Measurements from ENCODE around the gene IGSF3. TPM values are rescaled to one million over a fixed set of nuclear protein-coding genes. Genes with fewer than 3 reads are reported as not detected.

IGSF3 gene
- total RNA-seq, 1 donor from 2014 or later = 29.4 TPM

DNA sequence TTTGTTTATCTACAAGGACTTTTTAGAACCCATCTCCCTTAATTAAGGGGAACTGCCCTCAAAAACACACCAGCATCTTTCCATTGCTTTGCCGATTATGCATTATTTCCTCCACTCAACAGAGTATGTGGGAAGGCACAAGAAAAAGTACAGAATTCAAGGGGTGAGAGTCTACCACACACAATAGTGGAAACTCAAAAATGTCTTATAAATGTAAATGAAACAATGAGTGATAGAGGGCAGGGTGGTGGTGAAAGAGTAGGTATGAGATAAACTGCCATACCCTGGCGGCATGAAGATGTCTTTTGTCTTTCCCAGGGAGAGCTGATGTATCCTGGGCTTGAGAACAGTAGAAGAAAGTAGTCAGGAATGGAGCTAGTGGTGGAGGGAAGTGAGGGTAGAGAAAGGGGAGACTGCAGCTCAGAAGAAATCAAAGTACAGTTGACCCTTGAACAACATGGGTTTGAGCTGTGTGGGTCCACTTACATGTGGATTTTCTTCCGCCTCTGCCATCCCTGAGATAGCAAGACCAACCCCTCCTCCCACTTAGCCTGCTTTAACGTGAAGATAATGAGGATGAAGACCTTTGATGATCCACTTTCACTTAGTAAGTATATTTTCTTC, 121.1 kb downstream of the IGSF3 start:
- Mint-ChIP-seq H3K9me3 (ENCODE audit: unreplicated experiment) (no peaks in the 10 kb centered on the region), H3K4me1 (ENCODE audit: unreplicated experiment) (no peaks in the 10 kb centered on the region), H3K36me3 (ENCODE audit: low read depth, unreplicated experiment) (peaks cover 14% of the 10 kb centered on the region), H3K27ac (ENCODE audit: unreplicated experiment) (no peak overlapping the region), H3K27me3 (ENCODE audit: unreplicated experiment) (peaks cover 2% of the 10 kb centered on the region), H3K4me3 (ENCODE audit: unreplicated experiment) (no peak overlapping the region)
- DNase-seq (ENCODE audit: low spot score) = no peak
- TF ChIP-seq, protein P1, sequence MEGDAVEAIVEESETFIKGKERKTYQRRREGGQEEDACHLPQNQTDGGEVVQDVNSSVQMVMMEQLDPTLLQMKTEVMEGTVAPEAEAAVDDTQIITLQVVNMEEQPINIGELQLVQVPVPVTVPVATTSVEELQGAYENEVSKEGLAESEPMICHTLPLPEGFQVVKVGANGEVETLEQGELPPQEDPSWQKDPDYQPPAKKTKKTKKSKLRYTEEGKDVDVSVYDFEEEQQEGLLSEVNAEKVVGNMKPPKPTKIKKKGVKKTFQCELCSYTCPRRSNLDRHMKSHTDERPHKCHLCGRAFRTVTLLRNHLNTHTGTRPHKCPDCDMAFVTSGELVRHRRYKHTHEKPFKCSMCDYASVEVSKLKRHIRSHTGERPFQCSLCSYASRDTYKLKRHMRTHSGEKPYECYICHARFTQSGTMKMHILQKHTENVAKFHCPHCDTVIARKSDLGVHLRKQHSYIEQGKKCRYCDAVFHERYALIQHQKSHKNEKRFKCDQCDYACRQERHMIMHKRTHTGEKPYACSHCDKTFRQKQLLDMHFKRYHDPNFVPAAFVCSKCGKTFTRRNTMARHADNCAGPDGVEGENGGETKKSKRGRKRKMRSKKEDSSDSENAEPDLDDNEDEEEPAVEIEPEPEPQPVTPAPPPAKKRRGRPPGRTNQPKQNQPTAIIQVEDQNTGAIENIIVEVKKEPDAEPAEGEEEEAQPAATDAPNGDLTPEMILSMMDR (IDR thresholded peaks at IDR 0.05; ENCODE audit: unreplicated experiment) = no peak

DNA sequence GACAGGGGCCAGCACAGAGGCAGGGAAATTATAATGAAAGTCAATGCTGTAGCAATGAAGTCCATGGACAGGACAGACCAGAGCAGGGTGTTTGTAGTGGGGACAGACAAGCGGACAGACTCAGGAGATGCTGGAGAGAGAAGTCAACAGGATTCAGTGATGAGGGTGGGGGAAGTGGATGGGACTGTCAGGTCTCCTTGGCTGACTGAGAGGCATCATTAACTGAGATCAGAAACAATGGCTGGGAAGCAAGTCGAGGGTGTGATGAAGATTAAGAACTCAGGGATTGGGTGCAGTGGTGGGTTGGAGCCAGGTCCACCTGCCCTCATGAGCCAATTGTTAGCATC, 122.2 kb downstream of the IGSF3 start:
- H3K27me3 Mint-ChIP-seq (ENCODE audit: unreplicated experiment) = peaks cover 2% of the 10 kb centered on the region
- H3K36me3 Mint-ChIP-seq (ENCODE audit: low read depth, unreplicated experiment) = peaks cover 16% of the 10 kb centered on the region
- peaks cover 2% of the 10 kb centered on the region for H3K4me1 Mint-ChIP-seq (ENCODE audit: unreplicated experiment)
- TF ChIP-seq, protein P1 (IDR thresholded peaks at IDR 0.05; ENCODE audit: unreplicated experiment) = no peak
- H3K4me3 Mint-ChIP-seq (ENCODE audit: unreplicated experiment) = no peak overlapping the region
- no peak for DNase-seq (ENCODE audit: low spot score)
- H3K27ac Mint-ChIP-seq (ENCODE audit: unreplicated experiment) = no peak overlapping the region
- H3K9me3 Mint-ChIP-seq (ENCODE audit: unreplicated experiment) = no peaks in the 10 kb centered on the region

DNA sequence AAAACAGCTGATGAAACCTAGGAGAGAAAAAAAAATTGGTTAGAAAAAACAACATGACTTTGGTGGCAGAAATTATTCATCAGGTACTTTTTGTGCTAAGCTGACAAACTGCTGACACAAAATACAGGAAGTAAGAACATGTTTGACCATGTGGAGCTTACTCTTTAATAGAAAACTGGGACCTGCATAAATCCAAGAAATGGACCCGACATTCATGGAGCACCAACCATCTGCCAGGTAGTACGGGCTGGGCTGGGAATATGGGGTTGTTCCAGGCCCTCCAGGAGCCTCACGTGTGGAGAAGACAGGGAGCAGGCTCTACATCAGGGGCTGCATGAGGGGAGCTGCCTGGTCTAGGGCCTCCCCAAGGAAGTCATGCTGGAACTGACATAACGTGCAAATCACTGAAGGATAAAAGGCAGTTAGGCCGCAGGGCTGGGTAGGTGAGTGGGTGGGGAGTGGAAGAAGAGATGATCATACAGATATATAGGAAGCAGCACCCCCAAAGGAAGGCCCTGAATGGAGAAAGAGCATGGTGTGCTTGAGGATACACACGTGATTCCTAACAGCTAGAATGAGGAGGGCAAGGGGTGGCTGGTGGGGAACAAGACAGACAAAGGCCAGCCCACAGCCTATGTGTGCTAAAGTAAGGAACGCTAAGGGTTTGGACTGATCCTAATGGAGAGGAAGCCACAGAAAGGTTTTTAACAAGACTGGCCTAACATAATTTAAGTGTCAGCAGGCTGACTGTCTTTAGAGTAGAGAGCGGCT, 122.8 kb downstream of the IGSF3 start:
- TF ChIP-seq, protein P1 (IDR thresholded peaks at IDR 0.05; ENCODE audit: unreplicated experiment) = no peak

DNA sequence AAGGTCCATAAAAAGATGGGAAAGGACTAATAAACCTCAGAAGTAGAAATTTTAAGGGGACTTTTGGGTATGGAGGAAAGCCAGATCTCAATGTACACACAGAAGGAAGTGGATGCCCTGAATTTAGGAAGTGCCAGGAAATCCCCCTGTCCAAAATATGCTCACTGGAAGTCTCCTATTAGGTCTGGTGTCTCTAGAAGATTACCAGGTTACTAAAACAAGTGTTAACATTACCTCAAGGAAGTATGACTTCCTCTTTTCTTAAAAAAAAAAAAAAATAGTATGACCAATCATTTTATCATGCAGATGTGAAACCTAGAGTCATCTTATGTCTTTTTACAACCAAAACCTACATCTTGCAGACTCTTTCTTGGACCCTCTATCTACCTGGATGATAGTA, 127.4 kb downstream of the IGSF3 start:
- TF ChIP-seq, protein P1 (IDR thresholded peaks at IDR 0.05; ENCODE audit: unreplicated experiment) = no peak
- no peak for DNase-seq (ENCODE audit: low spot score)
- Mint-ChIP-seq H3K36me3 (ENCODE audit: low read depth, unreplicated experiment) (peaks cover 27% of the 10 kb centered on the region), H3K4me1 (ENCODE audit: unreplicated experiment) (peaks cover 5% of the 10 kb centered on the region), H3K9me3 (ENCODE audit: unreplicated experiment) (no peaks in the 10 kb centered on the region), H3K4me3 (ENCODE audit: unreplicated experiment) (no peak overlapping the region), H3K27me3 (ENCODE audit: unreplicated experiment) (peaks cover 2% of the 10 kb centered on the region), H3K27ac (ENCODE audit: unreplicated experiment) (no peak overlapping the region)

More for the DNA sequence above, 122.8 kb downstream of the IGSF3 start:
- peaks cover 5% of the 10 kb centered on the region for H3K4me1 Mint-ChIP-seq (ENCODE audit: unreplicated experiment)
- H3K9me3 Mint-ChIP-seq (ENCODE audit: unreplicated experiment) = no peaks in the 10 kb centered on the region
- peaks cover 16% of the 10 kb centered on the region for H3K36me3 Mint-ChIP-seq (ENCODE audit: low read depth, unreplicated experiment)
- peaks cover 2% of the 10 kb centered on the region for H3K27me3 Mint-ChIP-seq (ENCODE audit: unreplicated experiment)
- H3K27ac Mint-ChIP-seq (ENCODE audit: unreplicated experiment) = no peak overlapping the region
- no peak overlapping the region for H3K4me3 Mint-ChIP-seq (ENCODE audit: unreplicated experiment)
- no peak for DNase-seq (ENCODE audit: low spot score)

DNA sequence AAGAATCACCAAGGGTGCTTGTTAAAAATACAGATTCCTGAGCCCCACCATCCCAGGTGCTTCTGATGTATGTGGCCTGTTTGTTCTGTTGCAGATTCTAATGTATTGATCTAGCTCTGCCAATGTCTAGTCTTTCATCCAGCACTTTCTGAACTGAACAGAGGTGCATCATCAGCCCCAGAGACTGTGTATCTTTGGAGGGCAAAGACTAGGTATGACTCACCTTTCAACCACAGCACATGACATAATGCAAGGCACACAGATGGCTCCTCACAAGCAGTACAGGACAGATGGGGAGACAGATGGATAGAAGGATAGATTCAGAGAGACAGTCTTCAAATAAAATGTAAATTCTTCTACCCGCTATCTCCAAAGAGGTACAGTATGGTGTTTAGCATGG, 129.0 kb downstream of the IGSF3 start:
- no peak for DNase-seq (ENCODE audit: low spot score)
- Mint-ChIP-seq H3K27me3 (ENCODE audit: unreplicated experiment) (no peaks in the 10 kb centered on the region), H3K4me3 (ENCODE audit: unreplicated experiment) (no peak overlapping the region), H3K36me3 (ENCODE audit: low read depth, unreplicated experiment) (peaks cover 33% of the 10 kb centered on the region), H3K27ac (ENCODE audit: unreplicated experiment) (no peak overlapping the region), H3K4me1 (ENCODE audit: unreplicated experiment) (peaks cover 5% of the 10 kb centered on the region), H3K9me3 (ENCODE audit: unreplicated experiment) (no peaks in the 10 kb centered on the region)
- TF ChIP-seq, protein P1 (IDR thresholded peaks at IDR 0.05; ENCODE audit: unreplicated experiment) = no peak

Measured in endothelial cell (in vitro differentiated cells).